Activated T-helper 17 cell treated with anti-CD3 and anti-CD28 coated beads, Interleukin-2, amount 50 U/mL, for 72 hours (primary cell): Measurements from ENCODE around the gene SGTB. TPM values are rescaled to one million over a fixed set of nuclear protein-coding genes. Genes with fewer than 3 reads are reported as not detected.
"Not testable (repeated sequence)": the region's sequence is repeated elsewhere in the genome, so short reads cannot be mapped to it uniquely, and the experiment has no call there.

Source experiments
- ATAC-seq: fragments of 150-1000 bp; cut with Tn5 transposase; replicated peaks from 2 replicates; pipeline ENCODE4 v1.10.0; 2021; ENCODE audit warnings: mild to moderate bottlenecking, moderate library complexity
- H3K27ac Mint-ChIP-seq: one replicate; pipeline ENCODE4 v1.8.0; 2022; ENCODE audit warnings: mixed read lengths
- H3K27me3 Mint-ChIP-seq: one replicate; pipeline ENCODE4 v1.8.0; 2022; ENCODE audit warnings: mixed read lengths
- H3K36me3 Mint-ChIP-seq: one replicate; pipeline ENCODE4 v1.8.0; 2022; ENCODE audit warnings: low read depth, mild to moderate bottlenecking, mixed read lengths
- H3K4me1 Mint-ChIP-seq: one replicate; pipeline ENCODE4 v1.8.0; 2022; ENCODE audit warnings: mixed read lengths
- H3K4me3 Mint-ChIP-seq: one replicate; pipeline ENCODE4 v1.8.0; 2022; ENCODE audit warnings: mild to moderate bottlenecking, mixed read lengths
- H3K9me3 Mint-ChIP-seq: one replicate; pipeline ENCODE4 v1.8.0; 2022; ENCODE audit warnings: mixed read lengths
- total RNA-seq, 2 donors: library from RNA; stranded (reverse); gene quantifications; one replicate each; pipeline ENCODE4 v1.2.3, GENCODE V29; 2022

Gene SGTB
- total RNA-seq, 2 donors from 2014 or later: 14.9 to 18.4 TPM

GRCh38 chr5:65749221-65749844 is 27.4 kb upstream of the SGTB start:
- no peaks in the 10 kb centered on the region for H3K9me3 Mint-ChIP-seq
- no peaks in the 10 kb centered on the region for H3K4me1 Mint-ChIP-seq
- no peak for ATAC-seq
- H3K4me3 Mint-ChIP-seq: no peak overlapping the region
- H3K27ac Mint-ChIP-seq: no peak overlapping the region
- H3K27me3 Mint-ChIP-seq: no peaks in the 10 kb centered on the region
- H3K36me3 Mint-ChIP-seq: no peaks in the 10 kb centered on the region

GRCh38 chr5:65742565-65743231 is 20.8 kb upstream of the SGTB start:
- peak; percentile 93 for ATAC-seq
- no peaks in the 10 kb centered on the region for H3K9me3 Mint-ChIP-seq

GRCh38 chr5:65739162-65739561 is 17.3 kb upstream of the SGTB start:
- Mint-ChIP-seq H3K27me3 (no peaks in the 10 kb centered on the region), H3K4me1 (peaks cover 11% of the 10 kb centered on the region), H3K27ac (no peak overlapping the region), H3K36me3 (no peaks in the 10 kb centered on the region), H3K4me3 (no peak overlapping the region), H3K9me3 (no peaks in the 10 kb centered on the region)
- ATAC-seq: no peak

More at GRCh38 chr5:65742565-65743231, 20.8 kb upstream of the SGTB start:
- no peaks in the 10 kb centered on the region for H3K27me3 Mint-ChIP-seq
- H3K4me1 Mint-ChIP-seq: peaks cover 4% of the 10 kb centered on the region
- H3K36me3 Mint-ChIP-seq: no peaks in the 10 kb centered on the region
- no peak overlapping the region for H3K4me3 Mint-ChIP-seq
- peak overlapping the region; percentile 3 for H3K27ac Mint-ChIP-seq

- Mint-ChIP-seq H3K27ac (no peak overlapping the region), H3K4me3 (no peak overlapping the region), H3K27me3 (no peaks in the 10 kb centered on the region), H3K36me3 (no peaks in the 10 kb centered on the region), H3K9me3 (no peaks in the 10 kb centered on the region), H3K4me1 (peaks cover 11% of the 10 kb centered on the region)
- no peak for ATAC-seq
Observed at GRCh38 chr5:65738305-65738704, 16.4 kb upstream of the SGTB start.

GRCh38 chr5:65737842-65738241 is 15.9 kb upstream of the SGTB start:
- Mint-ChIP-seq H3K4me3 (no peak overlapping the region), H3K36me3 (no peaks in the 10 kb centered on the region), H3K27me3 (no peaks in the 10 kb centered on the region), H3K9me3 (no peaks in the 10 kb centered on the region), H3K4me1 (peaks cover 9% of the 10 kb centered on the region), H3K27ac (no peak overlapping the region)
- no peak for ATAC-seq

GRCh38 chr5:65736011-65736410 is 14.1 kb upstream of the SGTB start:
- Mint-ChIP-seq H3K27me3 (no peaks in the 10 kb centered on the region), H3K27ac (no peak overlapping the region), H3K4me1 (peaks cover 7% of the 10 kb centered on the region), H3K4me3 (no peak overlapping the region), H3K9me3 (no peaks in the 10 kb centered on the region), H3K36me3 (no peaks in the 10 kb centered on the region)
- ATAC-seq: no peak

GRCh38 chr5:65734921-65735320 is 13.0 kb upstream of the SGTB start:
- no peak overlapping the region for H3K4me3 Mint-ChIP-seq
- H3K9me3 Mint-ChIP-seq: no peaks in the 10 kb centered on the region
- no peaks in the 10 kb centered on the region for H3K27me3 Mint-ChIP-seq
- no peak overlapping the region for H3K27ac Mint-ChIP-seq
- peaks cover 7% of the 10 kb centered on the region for H3K4me1 Mint-ChIP-seq
- H3K36me3 Mint-ChIP-seq: no peaks in the 10 kb centered on the region
- no peak for ATAC-seq

GRCh38 chr5:65734196-65734775 is 12.4 kb upstream of the SGTB start:
- not testable (repeated sequence) for H3K27ac Mint-ChIP-seq, H3K4me3 Mint-ChIP-seq, H3K36me3 Mint-ChIP-seq, ATAC-seq, H3K4me1 Mint-ChIP-seq, H3K27me3 Mint-ChIP-seq, H3K9me3 Mint-ChIP-seq

- not testable (repeated sequence) for H3K9me3 Mint-ChIP-seq, H3K36me3 Mint-ChIP-seq, H3K27ac Mint-ChIP-seq, H3K27me3 Mint-ChIP-seq, ATAC-seq, H3K4me3 Mint-ChIP-seq, H3K4me1 Mint-ChIP-seq
Observed at GRCh38 chr5:65732046-65732445, 10.1 kb upstream of the SGTB start.

GRCh38 chr5:65730910-65731309 is 9.0 kb upstream of the SGTB start:
- H3K4me1 Mint-ChIP-seq: peaks cover 7% of the 10 kb centered on the region
- H3K27me3 Mint-ChIP-seq: no peaks in the 10 kb centered on the region
- H3K36me3 Mint-ChIP-seq: no peaks in the 10 kb centered on the region
- no peak overlapping the region for H3K27ac Mint-ChIP-seq
- no peak for ATAC-seq
- H3K9me3 Mint-ChIP-seq: no peaks in the 10 kb centered on the region
- H3K4me3 Mint-ChIP-seq: no peak overlapping the region

GRCh38 chr5:65728218-65728617 is 6.3 kb upstream of the SGTB start:
- H3K4me1 Mint-ChIP-seq: peaks cover 2% of the 10 kb centered on the region
- no peaks in the 10 kb centered on the region for H3K9me3 Mint-ChIP-seq
- ATAC-seq: no peak
- no peaks in the 10 kb centered on the region for H3K36me3 Mint-ChIP-seq
- H3K4me3 Mint-ChIP-seq: no peak overlapping the region
- H3K27me3 Mint-ChIP-seq: no peaks in the 10 kb centered on the region
- H3K27ac Mint-ChIP-seq: no peak overlapping the region

- Mint-ChIP-seq H3K4me1 (peaks cover 8% of the 10 kb centered on the region), H3K36me3 (no peaks in the 10 kb centered on the region), H3K9me3 (no peaks in the 10 kb centered on the region), H3K27ac (no peak overlapping the region), H3K27me3 (no peaks in the 10 kb centered on the region), H3K4me3 (no peak overlapping the region)
- no peak for ATAC-seq
Observed at GRCh38 chr5:65727491-65728156, 5.7 kb upstream of the SGTB start.

- H3K36me3 Mint-ChIP-seq: no peaks in the 10 kb centered on the region
- peak overlapping the region; percentile 77 for H3K27ac Mint-ChIP-seq
- peaks cover 9% of the 10 kb centered on the region for H3K4me1 Mint-ChIP-seq
- H3K4me3 Mint-ChIP-seq: no peak overlapping the region
- H3K9me3 Mint-ChIP-seq: no peaks in the 10 kb centered on the region
- no peaks in the 10 kb centered on the region for H3K27me3 Mint-ChIP-seq
- no peak for ATAC-seq
Observed at GRCh38 chr5:65722575-65723403, 880 bp upstream of the SGTB start.

GRCh38 chr5:65721050-65721719 is 724 bp downstream of the SGTB start:
- peak; percentile 49 for ATAC-seq
- Mint-ChIP-seq H3K4me1 (peaks cover 9% of the 10 kb centered on the region), H3K4me3 (no peak overlapping the region), H3K36me3 (no peaks in the 10 kb centered on the region), H3K9me3 (no peaks in the 10 kb centered on the region), H3K27ac (peak overlapping the region; percentile 83), H3K27me3 (no peaks in the 10 kb centered on the region)
